AG04450 (cell line): ENCODE measurements around the gene TTC7B. TPM values are rescaled to one million over a fixed set of nuclear protein-coding genes. Genes with fewer than 3 reads are reported as not detected.

Experiments used
- CTCF ChIA-PET: fragments of 300-600, 350-600 bp; formaldehyde crosslinking; extraction: SDS; loops from one replicate; lab custom pipeline; 2022; ENCODE audit warnings: antibody characterized with exemption, inconsistent platforms; lab: Charles Lee
- POLR2A ChIA-PET: fragments of 350-600 bp; formaldehyde crosslinking; extraction: SDS; loops from one replicate; lab custom pipeline; 2021; ENCODE audit warnings: antibody characterized with exemption, inconsistent platforms; lab: Yijun Ruan, JAX
- DNase-seq: peaks from one replicate; pipeline ENCODE4 v3.0.0-alpha.2; 2011; ENCODE audit warnings: low read depth, low spot score
- H3K27ac ChIP-seq: one replicate; pipeline ENCODE4 v1.5.1; 2012; ENCODE audit warnings: low read depth, low read length, control low read depth
- H3K27me3 ChIP-seq: one replicate; pipeline ENCODE4 v1.6.0; 2012; ENCODE audit warnings: low read length; ENCODE audit not compliant: control insufficient read depth, insufficient read depth
- H3K4me3 ChIP-seq: 2 replicates; pipeline ENCODE4 v1.5.1; 2011; ENCODE audit warnings: mild to moderate bottlenecking, low read depth, low read length, control low read depth
- H3K9me3 ChIP-seq: 2 replicates; pipeline ENCODE4 v1.5.1; 2012; ENCODE audit warnings: low read length; ENCODE audit not compliant: control insufficient read depth, insufficient read depth
- CTCF ChIP-seq: IDR thresholded peaks from 2 replicates; pipeline ENCODE4 v1.5.1; 2011; ENCODE audit warnings: low read depth, low read length, control low read depth, inconsistent platforms
- polyA plus RNA-seq: library from polyadenylated mRNA; depleted of rRNA; stranded (reverse); fragments of >200 nt; gene quantifications from 2 replicates; pipeline ENCODE4 v1.2.3, GENCODE V29; 2011

TTC7B gene
- polyA plus RNA-seq, 1 experiment = 36.0 TPM

GRCh38 chr14:90577661-90578282, 238.5 kb downstream of the TTC7B start:
- no peak for TF ChIP-seq CTCF
- no peak for DNase-seq
- no peaks in the 10 kb centered on the region for H3K27me3 ChIP-seq
- no peaks in the 10 kb centered on the region for H3K9me3 ChIP-seq
- H3K4me3 ChIP-seq = no peak overlapping the region
- H3K27ac ChIP-seq = no peak overlapping the region
- CTCF ChIA-PET = interaction anchor here (0.7 to 1.6 kb wide), 2 partner anchors 13 to 178 kb away, joined by 4 to 7 read pairs; no protein-coding TSS in a partner anchor
- POLR2A ChIA-PET = no interaction called here

- no peaks in the 10 kb centered on the region for H3K9me3 ChIP-seq
- no peak for TF ChIP-seq CTCF
- POLR2A ChIA-PET = no interaction called here
Observed at GRCh38 chr14:90576981-90577660, 239.1 kb downstream of the TTC7B start.

GRCh38 chr14:90576581-90576980, 239.6 kb downstream of the TTC7B start:
- Histone ChIP-seq H3K4me3 (no peak overlapping the region), H3K9me3 (no peaks in the 10 kb centered on the region), H3K27ac (no peak overlapping the region), H3K27me3 (no peaks in the 10 kb centered on the region)
- CTCF ChIA-PET = interaction anchor here (1.3 to 1.6 kb wide), 3 partner anchors 120 to 177 kb away, joined by 3 to 7 read pairs (median 5); no protein-coding TSS in a partner anchor
- no peak for TF ChIP-seq CTCF
- POLR2A ChIA-PET = no interaction called here
- peak; percentile 11 for DNase-seq

More at GRCh38 chr14:90576981-90577660, 239.1 kb downstream of the TTC7B start:
- CTCF ChIA-PET = interaction anchor here (0.7 to 1.6 kb wide), 4 partner anchors 12 to 177 kb away, joined by 3 to 7 read pairs (median 4); no protein-coding TSS in a partner anchor
- H3K27me3 ChIP-seq = no peaks in the 10 kb centered on the region
- no peak overlapping the region for H3K27ac ChIP-seq
- H3K4me3 ChIP-seq = no peak overlapping the region
- DNase-seq = no peak

GRCh38 chr14:90575781-90576180, 240.4 kb downstream of the TTC7B start:
- ChIA-PET CTCF (interaction anchor here (1.3 to 1.6 kb wide), 3 partner anchors 121 to 176 kb away, joined by 3 to 7 read pairs (median 5); no protein-coding TSS in a partner anchor), POLR2A (interaction anchor here (0.6 kb wide), 1 partner anchor 201 kb away, joined by 3 read pairs; no protein-coding TSS in a partner anchor)
- Histone ChIP-seq H3K27me3 (no peaks in the 10 kb centered on the region), H3K27ac (no peak overlapping the region), H3K9me3 (no peaks in the 10 kb centered on the region), H3K4me3 (no peak overlapping the region)
- no peak for TF ChIP-seq CTCF
- DNase-seq = no peak

- CTCF ChIA-PET = interaction anchor here (1.6 kb wide), 1 partner anchor 122 kb away, joined by 5 read pairs; no protein-coding TSS in a partner anchor
- no peak overlapping the region for H3K4me3 ChIP-seq
- DNase-seq = no peak
- no peak for TF ChIP-seq CTCF
- 0 out of 2 replicates have a peak, but pooled peaks cover 1% of the 10 kb centered on the region for H3K9me3 ChIP-seq
- no peak overlapping the region for H3K27ac ChIP-seq
- no peaks in the 10 kb centered on the region for H3K27me3 ChIP-seq
- POLR2A ChIA-PET = interaction anchor here (0.6 kb wide), 1 partner anchor 200 kb away, joined by 3 read pairs; no protein-coding TSS in a partner anchor
Observed at GRCh38 chr14:90575336-90575735, 240.9 kb downstream of the TTC7B start.
